ENCODE results near the gene OR6C68.
A peak's percentile ranks its signal among the peaks of the same experiment; 100 is the strongest.

Gene OR6C68

GRCh38 chr12:55499231-55499630 is 7.1 kb downstream of the OR6C68 start:
- TF ChIP-seq MYC (IDR thresholded peaks at IDR 0.05; ENCODE audit: low read depth, low read length) (no peak), CTCF (IDR thresholded peaks at IDR 0.05; ENCODE audit: low read depth, low read length) (no peak), MAX (IDR thresholded peaks at IDR 0.05; ENCODE audit: low read depth, low read length) (no peak), POLR2A (IDR thresholded peaks at IDR 0.05; ENCODE audit: extremely low read depth, insufficient read length) (no peak)
- DNase-seq (ENCODE audit: low read depth), result no peak
- H3K4me3 ChIP-seq (ENCODE audit: low read depth, low read length), result no peak overlapping the region

- DNase-seq (ENCODE audit: low read depth), result no peak
- no peak overlapping the region for H3K4me3 ChIP-seq (ENCODE audit: low read depth, low read length)
- TF ChIP-seq CTCF (IDR thresholded peaks at IDR 0.05; ENCODE audit: low read depth, low read length), result no peak
- no peak for TF ChIP-seq MYC (IDR thresholded peaks at IDR 0.05; ENCODE audit: low read depth, low read length)
- no peak for TF ChIP-seq POLR2A (IDR thresholded peaks at IDR 0.05; ENCODE audit: extremely low read depth, insufficient read length)
- no peak for TF ChIP-seq MAX (IDR thresholded peaks at IDR 0.05; ENCODE audit: low read depth, low read length)
These were observed 7.7 kb downstream of the OR6C68 start for GRCh38 chr12:55499810-55500252.

GRCh38 chr12:55501601-55502000 is 9.4 kb downstream of the OR6C68 start:
- H3K4me3 ChIP-seq (ENCODE audit: low read depth, low read length), result no peak overlapping the region
- no peak for DNase-seq (ENCODE audit: low read depth)
- TF ChIP-seq MYC (IDR thresholded peaks at IDR 0.05; ENCODE audit: low read depth, low read length) (no peak), MAX (IDR thresholded peaks at IDR 0.05; ENCODE audit: low read depth, low read length) (no peak), POLR2A (IDR thresholded peaks at IDR 0.05; ENCODE audit: extremely low read depth, insufficient read length) (no peak), CTCF (IDR thresholded peaks at IDR 0.05; ENCODE audit: low read depth, low read length) (no peak)

GRCh38 chr12:55515696-55516095 is 23.5 kb downstream of the OR6C68 start:
- peak; percentile 5 for DNase-seq (ENCODE audit: low read depth)
- no peak overlapping the region for H3K4me3 ChIP-seq (ENCODE audit: low read depth, low read length)
- TF ChIP-seq MYC (IDR thresholded peaks at IDR 0.05; ENCODE audit: low read depth, low read length) (no peak), CTCF (IDR thresholded peaks at IDR 0.05; ENCODE audit: low read depth, low read length) (no peak)

GRCh38 chr12:55516391-55516790 is 24.2 kb downstream of the OR6C68 start:
- H3K4me3 ChIP-seq (ENCODE audit: low read depth, low read length), result no peak overlapping the region
- DNase-seq (ENCODE audit: low read depth), result no peak
- TF ChIP-seq MAX (IDR thresholded peaks at IDR 0.05; ENCODE audit: low read depth, low read length) (no peak), CTCF (IDR thresholded peaks at IDR 0.05; ENCODE audit: low read depth, low read length) (no peak), MYC (IDR thresholded peaks at IDR 0.05; ENCODE audit: low read depth, low read length) (no peak), POLR2A (IDR thresholded peaks at IDR 0.05; ENCODE audit: extremely low read depth, insufficient read length) (no peak)
